WERI-Rb-1 (cell line): ENCODE results near the gene C16orf46.
A peak's percentile ranks its signal among the peaks of the same experiment; 100 is the strongest.

Experiments used
- DNase-seq: peaks from one replicate; pipeline ENCODE4 v3.0.0-alpha.2; 2020
- H3K27ac ChIP-seq: fragments of 250-450 bp; sonication (Bioruptor Pico); 2 replicates; pipeline ENCODE4 v1.5.1; 2020; ENCODE audit warnings: mild to moderate bottlenecking, moderate library complexity
- H3K27me3 ChIP-seq: fragments of 250-450 bp; sonication (Bioruptor Pico); 2 replicates; pipeline ENCODE4 v1.5.1; 2021; ENCODE audit warnings: mild to moderate bottlenecking, low read depth, moderate library complexity; ENCODE audit not compliant: insufficient read depth, severe bottlenecking
- H3K36me3 ChIP-seq: fragments of 250-450 bp; sonication (Bioruptor Pico); 2 replicates; pipeline ENCODE4 v1.5.1; 2020; ENCODE audit warnings: mild to moderate bottlenecking, moderate library complexity
- H3K4me3 ChIP-seq: 2 replicates; pipeline ENCODE4 v1.5.1; 2011; ENCODE audit warnings: low read depth, mild to moderate bottlenecking, control low read depth, low read length
- H3K9me3 ChIP-seq: fragments of 250-450 bp; sonication (Bioruptor Pico); 2 replicates; pipeline ENCODE4 v1.5.1; 2021; ENCODE audit warnings: mild to moderate bottlenecking, moderate library complexity; ENCODE audit not compliant: severe bottlenecking
- TF ChIP-seq, protein P1 (sequence below): IDR thresholded peaks from 2 replicates; pipeline ENCODE4 v1.5.1; 2011; ENCODE audit warnings: low read depth, mild to moderate bottlenecking, control low read depth, inconsistent platforms, low read length

C16orf46 gene

DNA sequence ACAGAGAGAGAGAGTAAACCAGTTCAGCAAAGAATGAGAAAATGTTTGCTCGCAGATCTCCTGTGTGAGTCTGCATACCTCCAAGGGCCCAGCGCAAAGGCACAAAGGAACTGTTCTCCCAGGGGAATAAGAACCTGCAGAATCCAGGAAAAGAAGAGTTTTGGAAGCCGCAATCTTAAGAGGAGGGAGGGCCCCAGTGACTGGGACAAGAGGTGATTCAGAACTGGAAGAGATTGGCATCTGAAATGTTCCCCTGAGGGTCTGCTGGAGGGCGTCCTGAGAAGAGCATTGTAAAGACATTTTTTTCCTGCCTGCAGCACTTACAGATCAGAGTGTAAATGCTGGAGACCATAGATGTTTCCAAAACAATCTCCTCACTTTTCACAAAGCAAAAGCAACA, 35.3 kb downstream of the C16orf46 start:
- Histone ChIP-seq H3K4me3 (no peak overlapping the region), H3K27me3 (no peaks in the 10 kb centered on the region), H3K27ac (no peak overlapping the region), H3K36me3 (no peaks in the 10 kb centered on the region), H3K9me3 (no peaks in the 10 kb centered on the region)
- DNase-seq = no peak
- TF ChIP-seq, protein P1, sequence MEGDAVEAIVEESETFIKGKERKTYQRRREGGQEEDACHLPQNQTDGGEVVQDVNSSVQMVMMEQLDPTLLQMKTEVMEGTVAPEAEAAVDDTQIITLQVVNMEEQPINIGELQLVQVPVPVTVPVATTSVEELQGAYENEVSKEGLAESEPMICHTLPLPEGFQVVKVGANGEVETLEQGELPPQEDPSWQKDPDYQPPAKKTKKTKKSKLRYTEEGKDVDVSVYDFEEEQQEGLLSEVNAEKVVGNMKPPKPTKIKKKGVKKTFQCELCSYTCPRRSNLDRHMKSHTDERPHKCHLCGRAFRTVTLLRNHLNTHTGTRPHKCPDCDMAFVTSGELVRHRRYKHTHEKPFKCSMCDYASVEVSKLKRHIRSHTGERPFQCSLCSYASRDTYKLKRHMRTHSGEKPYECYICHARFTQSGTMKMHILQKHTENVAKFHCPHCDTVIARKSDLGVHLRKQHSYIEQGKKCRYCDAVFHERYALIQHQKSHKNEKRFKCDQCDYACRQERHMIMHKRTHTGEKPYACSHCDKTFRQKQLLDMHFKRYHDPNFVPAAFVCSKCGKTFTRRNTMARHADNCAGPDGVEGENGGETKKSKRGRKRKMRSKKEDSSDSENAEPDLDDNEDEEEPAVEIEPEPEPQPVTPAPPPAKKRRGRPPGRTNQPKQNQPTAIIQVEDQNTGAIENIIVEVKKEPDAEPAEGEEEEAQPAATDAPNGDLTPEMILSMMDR = no peak

GRCh38 chr16:81040842-81041241, 36.2 kb downstream of the C16orf46 start:
- no peak overlapping the region for H3K4me3 ChIP-seq
- no peak for DNase-seq
- no peaks in the 10 kb centered on the region for H3K36me3 ChIP-seq
- no peak overlapping the region for H3K27ac ChIP-seq
- no peaks in the 10 kb centered on the region for H3K27me3 ChIP-seq
- H3K9me3 ChIP-seq = no peaks in the 10 kb centered on the region
- TF ChIP-seq, protein P1 = no peak

DNA sequence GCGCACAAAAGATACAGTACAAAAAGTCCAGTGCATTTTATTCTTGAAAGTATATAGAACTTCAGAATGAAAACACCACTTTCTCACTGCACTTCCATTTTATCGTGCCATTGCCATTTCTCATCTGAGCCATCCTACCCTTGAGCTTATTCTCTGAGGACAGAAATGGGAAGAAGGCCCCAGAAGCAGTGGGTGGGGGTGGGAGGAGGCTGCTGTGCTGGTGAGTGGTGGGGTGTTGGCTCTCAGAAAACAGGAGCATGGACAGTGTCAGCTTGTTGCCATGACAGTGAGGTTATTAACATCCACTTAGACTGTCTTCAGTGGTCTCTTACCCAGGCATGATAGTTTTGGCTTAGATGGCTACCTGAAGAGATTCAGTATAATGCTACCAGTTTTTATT, 36.9 kb downstream of the C16orf46 start:
- Histone ChIP-seq H3K4me3 (no peak overlapping the region), H3K27ac (no peak overlapping the region), H3K36me3 (no peaks in the 10 kb centered on the region), H3K27me3 (no peaks in the 10 kb centered on the region), H3K9me3 (no peaks in the 10 kb centered on the region)
- no peak for DNase-seq
- TF ChIP-seq, protein P1 = no peak

DNA sequence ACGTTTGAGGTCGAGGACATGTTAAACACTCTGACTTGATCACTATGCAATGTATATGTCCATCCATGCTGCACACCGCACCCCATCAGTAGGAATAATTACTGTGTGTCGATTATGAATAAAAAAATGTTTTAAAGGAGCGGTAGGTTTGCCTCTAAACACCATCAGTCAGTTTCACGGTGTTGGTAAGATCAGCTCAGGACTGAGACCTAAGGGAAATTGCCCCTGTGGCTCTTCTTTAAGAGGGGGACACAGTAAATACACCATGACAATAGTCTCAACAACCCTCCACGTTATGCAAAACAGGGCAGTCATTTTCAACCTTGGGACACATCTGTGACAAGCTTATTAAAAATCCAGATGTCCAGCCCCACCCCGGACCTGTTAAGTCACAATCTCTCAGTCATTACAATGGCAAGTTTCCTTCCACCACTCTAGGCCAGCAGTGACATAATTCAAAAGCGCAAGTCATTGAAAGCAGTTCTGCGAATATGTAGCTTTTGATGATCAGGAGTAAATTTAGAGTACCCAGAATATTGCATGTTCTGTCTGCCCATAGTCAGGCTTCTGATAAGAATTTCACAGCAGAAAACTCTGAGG, 40.2 kb downstream of the C16orf46 start:
- Histone ChIP-seq H3K9me3 (no peaks in the 10 kb centered on the region), H3K27ac (no peak overlapping the region), H3K36me3 (no peaks in the 10 kb centered on the region), H3K4me3 (peak overlapping the region; percentile 41), H3K27me3 (no peaks in the 10 kb centered on the region)
- no peak for DNase-seq
- TF ChIP-seq, protein P1 = no peak

- Histone ChIP-seq H3K27me3 (no peaks in the 10 kb centered on the region), H3K36me3 (no peaks in the 10 kb centered on the region), H3K9me3 (no peaks in the 10 kb centered on the region), H3K4me3 (peak overlapping the region; percentile 41), H3K27ac (peak overlapping the region; percentile 45; the same call in 1 of the 2 replicates)
- TF ChIP-seq, protein P1 = no peak
- peak; percentile 10 for DNase-seq
Observed at GRCh38 chr16:81035975-81036750, 40.9 kb downstream of the C16orf46 start.
